OCI-LY3 (cell line): ENCODE data around the gene TSC22D1.

Source experiments
- EZH2phosphoT487 ChIP-seq: fragments of 200-600 bp; shearing (Covaris generic); IDR thresholded peaks from 2 replicates; pipeline ENCODE4 v1.6.1; 2018; ENCODE audit warnings: antibody characterized with exemption, mixed run types, low read depth
- TF ChIP-seq, protein P1 (sequence below): fragments of 200-600, 300-600 bp; sonication (generic); IDR thresholded peaks from 2 replicates; pipeline ENCODE4 v1.5.1; 2014; ENCODE audit warnings: antibody characterized with exemption, low read length, low read depth

DNA sequence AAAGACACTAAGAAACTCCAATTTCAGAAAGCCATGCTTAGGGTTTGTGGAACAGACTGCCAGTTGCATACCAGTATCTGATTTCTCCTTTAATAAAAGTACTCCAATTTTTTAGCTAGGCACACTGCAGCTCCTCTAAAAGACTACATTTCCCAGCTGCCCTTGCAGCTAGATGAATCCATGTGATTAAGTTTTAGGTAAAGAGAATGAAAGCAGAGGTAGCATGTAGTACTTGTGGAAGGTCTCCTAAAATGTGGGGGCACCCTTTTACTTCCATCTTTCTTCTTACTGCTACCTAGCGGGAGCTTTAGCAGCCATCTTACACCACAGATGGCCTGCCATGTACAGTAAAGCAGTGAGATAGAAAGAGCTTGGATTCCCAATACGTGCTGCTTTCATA lies 33.0 kb upstream of the TSC22D1 start:
- TF ChIP-seq, protein P1, sequence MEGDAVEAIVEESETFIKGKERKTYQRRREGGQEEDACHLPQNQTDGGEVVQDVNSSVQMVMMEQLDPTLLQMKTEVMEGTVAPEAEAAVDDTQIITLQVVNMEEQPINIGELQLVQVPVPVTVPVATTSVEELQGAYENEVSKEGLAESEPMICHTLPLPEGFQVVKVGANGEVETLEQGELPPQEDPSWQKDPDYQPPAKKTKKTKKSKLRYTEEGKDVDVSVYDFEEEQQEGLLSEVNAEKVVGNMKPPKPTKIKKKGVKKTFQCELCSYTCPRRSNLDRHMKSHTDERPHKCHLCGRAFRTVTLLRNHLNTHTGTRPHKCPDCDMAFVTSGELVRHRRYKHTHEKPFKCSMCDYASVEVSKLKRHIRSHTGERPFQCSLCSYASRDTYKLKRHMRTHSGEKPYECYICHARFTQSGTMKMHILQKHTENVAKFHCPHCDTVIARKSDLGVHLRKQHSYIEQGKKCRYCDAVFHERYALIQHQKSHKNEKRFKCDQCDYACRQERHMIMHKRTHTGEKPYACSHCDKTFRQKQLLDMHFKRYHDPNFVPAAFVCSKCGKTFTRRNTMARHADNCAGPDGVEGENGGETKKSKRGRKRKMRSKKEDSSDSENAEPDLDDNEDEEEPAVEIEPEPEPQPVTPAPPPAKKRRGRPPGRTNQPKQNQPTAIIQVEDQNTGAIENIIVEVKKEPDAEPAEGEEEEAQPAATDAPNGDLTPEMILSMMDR, result no peak
- no peak for TF ChIP-seq EZH2phosphoT487
